ENCODE data around the gene LARGE1.

- TF ChIP-seq CTCF (IDR thresholded peaks at IDR 0.05) (no peak), ZFX (IDR thresholded peaks at IDR 0.05; ENCODE audit: borderline replicate concordance) (no peak)
These were observed 163.7 kb downstream of the LARGE1 start for GRCh38 chr22:33756508-33756949.
